CD4-positive, alpha-beta T cell treated with Interleukin-12 subunit alpha and Interleukin-12 subunit beta, for 1 hour (primary cell): ENCODE measurements around the gene CFAP74.
A peak's percentile ranks its signal among the peaks of the same experiment; 100 is the strongest.

Source experiments
- DNase-seq: peaks from one replicate; pipeline ENCODE4 v3.0.0-alpha.2; 2020

CFAP74 gene

DNA sequence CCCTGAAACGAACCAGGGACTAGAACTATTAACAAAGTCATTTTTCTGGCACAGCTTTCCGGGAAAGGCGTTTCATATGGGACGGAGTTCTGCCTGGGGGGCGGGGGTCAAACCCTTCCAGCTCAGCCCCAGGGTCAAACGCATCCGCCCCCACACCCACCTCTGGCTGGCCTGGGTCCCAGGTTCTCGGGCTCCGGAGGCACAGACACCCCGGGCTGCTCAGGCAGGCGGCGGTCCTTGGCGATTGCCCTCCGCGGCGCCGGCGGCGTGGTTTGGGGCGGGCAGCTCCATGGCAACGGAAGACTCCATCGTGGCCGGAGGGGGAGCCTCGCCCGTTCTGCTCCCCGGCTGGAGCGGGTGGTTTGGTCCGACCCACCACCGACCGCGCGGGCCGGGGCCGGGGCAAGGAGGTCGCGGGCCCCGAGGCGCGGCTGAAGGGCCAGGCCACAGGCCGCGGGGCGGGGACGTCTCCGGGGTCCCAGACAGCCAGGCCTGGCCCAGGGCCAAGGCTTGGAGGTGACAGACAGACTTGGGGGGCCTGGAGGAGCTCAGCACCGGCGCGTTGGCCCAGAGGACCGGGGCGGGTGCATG is at the start of gene CFAP74:
TSS of gene CFAP74 (minus strand) at position 246 of the 591 bp plus-strand sequence. CDS start 12,830 bp downstream, outside the sequence.
- no peak for DNase-seq

DNA sequence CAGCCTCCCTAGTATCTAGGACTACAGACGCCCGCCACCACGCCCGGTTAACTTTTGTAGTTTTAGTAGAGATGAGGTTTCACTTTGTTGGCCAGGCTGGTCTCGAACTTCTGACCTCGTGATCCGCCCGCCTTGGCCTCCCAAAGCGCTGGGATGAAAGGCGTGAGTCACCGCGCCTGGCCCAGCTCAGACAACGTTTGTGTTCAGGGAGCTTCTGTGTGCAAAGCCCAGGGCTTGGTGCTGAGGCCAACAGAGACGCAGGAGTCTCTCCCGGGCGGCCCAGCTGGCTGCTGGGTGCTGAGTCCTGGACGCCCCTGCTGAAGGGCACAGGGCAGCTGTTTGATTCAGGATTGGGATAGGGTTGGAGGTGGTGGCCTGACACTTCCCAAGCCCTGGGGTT is 49.6 kb upstream of the CFAP74 start:
- DNase-seq = no peak

- DNase-seq = no peak
Measured at GRCh38 chr1:2052756-2053155, 49.2 kb upstream of the CFAP74 start.

DNA sequence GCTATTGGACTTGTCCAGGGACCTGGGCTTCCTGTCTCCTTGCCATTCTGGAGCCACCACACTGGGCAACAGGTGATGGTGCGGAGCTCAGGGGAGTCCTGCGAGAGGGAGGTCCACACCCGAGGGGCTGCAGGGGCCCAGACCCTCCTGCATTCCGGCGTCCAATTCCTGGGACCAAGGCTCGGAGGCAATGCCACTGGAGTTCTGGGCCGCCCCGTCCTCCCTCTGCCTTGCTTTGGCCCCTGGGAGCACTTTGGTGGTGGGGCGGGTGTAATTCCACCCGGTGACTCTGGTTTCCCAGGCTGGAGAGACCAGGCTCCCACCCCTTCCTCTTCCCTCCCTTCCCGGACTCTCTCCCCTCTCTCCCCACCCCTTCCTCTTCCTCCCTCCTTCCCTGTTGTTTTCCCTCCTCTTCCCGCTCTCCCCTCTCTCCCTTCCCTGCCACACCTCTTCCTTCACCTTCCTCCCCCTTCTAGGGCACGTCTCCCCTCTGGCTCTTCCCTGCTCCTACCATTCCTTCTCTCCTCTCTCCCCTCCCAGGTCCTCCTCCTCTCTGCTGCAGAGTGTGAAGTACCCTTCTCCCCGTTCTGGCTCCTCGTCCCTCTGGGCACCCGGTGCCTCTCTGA is 48.6 kb upstream of the CFAP74 start:
- DNase-seq = no peak

GRCh38 chr1:2050793-2051682 is 47.5 kb upstream of the CFAP74 start:
- DNase-seq = no peak

DNA sequence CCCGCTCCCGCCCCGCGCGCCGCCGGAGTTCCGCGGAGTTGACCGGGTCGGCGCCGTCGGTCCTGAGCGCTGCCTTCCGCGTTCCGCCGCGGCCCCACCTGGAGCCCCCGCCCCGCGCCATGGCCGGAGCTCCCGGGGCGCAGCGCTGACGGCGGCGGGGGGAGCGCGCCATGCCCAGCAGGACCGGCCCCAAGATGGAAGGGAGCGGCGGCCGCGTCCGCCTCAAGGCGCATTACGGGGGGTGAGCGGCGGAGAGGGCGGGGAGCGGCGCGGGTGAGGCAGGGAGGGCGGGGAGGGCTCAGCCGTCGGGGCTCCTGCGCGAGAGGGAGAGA is 46.8 kb upstream of the CFAP74 start:
- DNase-seq = no peak

GRCh38 chr1:2049718-2050431 is 46.3 kb upstream of the CFAP74 start, which contains the start of gene PRKCZ:
Gene PRKCZ (plus strand): TSS chr1:2050411. CDS start chr1:2050631, 220 bp downstream.
- DNase-seq = peak; percentile 95

- peak; percentile 10 for DNase-seq
Measured at GRCh38 chr1:2049225-2049717, 45.7 kb upstream of the CFAP74 start.

GRCh38 chr1:2047749-2048729 is 44.5 kb upstream of the CFAP74 start:
- DNase-seq = no peak

GRCh38 chr1:2046953-2047748 is 43.6 kb upstream of the CFAP74 start:
- no peak for DNase-seq

DNA sequence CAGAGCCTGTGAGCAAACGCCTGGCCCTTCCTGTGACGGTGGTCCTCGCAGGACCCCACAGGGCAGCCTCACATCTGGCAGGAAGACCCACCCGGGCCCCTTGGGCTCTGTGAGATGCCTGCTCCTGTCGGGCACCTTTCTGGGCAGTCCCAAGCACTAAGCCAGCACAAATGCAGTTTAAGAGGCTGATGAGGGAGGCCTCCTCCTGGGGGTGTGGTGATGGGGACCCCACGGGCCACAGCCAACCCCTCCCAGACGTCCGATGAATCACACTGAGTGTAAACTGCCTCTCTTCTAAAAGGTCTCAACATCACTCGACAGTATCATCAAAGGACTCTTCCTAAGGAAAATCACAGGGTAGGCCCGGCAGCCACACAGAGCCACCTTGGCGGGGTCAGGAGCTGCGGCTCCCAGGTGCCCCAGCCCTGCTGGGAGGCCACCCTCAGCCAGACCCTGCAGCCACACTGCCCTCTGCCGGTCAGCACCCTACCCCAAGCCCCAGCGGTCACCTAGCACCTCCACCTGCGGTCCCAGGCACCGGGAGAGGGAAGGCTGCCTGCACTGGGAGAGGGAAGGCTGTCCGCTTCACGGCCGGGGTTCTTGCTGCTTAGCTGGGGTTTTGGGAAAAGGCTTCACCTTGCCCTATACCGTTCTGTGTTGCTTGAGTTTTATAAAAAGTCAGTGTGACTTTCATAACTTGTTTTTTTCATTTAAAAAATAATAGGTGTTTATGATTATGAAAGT is 42.8 kb upstream of the CFAP74 start:
- DNase-seq = peak; percentile 39

- no peak for DNase-seq
Measured at GRCh38 chr1:2045468-2046173, 42.0 kb upstream of the CFAP74 start.

DNA sequence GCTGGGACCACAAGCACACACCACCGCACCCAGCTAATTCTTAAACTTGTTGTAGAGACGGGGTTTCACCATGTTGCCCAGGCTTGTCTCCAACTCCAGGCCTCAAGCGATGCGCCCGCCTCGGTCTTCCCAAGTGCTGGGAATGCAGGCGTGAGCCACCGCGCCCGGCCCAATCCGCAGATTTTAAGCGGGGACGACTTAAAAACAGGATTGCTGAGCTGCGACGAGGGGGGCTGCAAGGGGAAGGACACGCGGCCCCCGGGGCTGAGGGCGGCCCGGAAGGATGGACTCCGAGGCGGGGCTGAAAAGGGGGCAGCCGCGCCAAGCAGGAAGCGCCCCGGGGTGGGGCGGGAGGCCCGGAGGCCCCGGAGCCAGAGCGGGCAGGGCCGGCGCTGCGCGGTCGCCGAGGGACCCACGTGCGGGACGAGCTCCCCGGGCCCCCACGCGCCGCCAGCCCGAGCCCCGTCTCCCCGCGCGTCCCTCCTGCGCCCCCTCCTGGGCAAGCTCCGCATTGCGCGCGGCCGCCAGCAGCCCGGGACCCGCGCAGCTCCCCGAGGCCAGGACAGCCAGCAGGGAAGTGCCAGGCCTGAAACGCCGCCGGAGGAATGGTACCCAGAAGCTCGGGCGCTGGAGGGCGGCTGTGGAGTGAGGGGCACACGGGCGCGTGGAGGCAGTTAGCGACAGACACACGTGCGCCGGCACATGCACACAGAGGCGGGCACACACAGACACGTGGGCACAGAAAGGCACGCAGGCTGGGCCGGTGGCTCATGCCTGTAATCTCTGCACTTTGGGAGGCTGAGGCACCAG is 41.1 kb upstream of the CFAP74 start:
- peak; percentile 83 for DNase-seq

GRCh38 chr1:2043886-2044285 is 40.3 kb upstream of the CFAP74 start:
- DNase-seq = no peak

DNA sequence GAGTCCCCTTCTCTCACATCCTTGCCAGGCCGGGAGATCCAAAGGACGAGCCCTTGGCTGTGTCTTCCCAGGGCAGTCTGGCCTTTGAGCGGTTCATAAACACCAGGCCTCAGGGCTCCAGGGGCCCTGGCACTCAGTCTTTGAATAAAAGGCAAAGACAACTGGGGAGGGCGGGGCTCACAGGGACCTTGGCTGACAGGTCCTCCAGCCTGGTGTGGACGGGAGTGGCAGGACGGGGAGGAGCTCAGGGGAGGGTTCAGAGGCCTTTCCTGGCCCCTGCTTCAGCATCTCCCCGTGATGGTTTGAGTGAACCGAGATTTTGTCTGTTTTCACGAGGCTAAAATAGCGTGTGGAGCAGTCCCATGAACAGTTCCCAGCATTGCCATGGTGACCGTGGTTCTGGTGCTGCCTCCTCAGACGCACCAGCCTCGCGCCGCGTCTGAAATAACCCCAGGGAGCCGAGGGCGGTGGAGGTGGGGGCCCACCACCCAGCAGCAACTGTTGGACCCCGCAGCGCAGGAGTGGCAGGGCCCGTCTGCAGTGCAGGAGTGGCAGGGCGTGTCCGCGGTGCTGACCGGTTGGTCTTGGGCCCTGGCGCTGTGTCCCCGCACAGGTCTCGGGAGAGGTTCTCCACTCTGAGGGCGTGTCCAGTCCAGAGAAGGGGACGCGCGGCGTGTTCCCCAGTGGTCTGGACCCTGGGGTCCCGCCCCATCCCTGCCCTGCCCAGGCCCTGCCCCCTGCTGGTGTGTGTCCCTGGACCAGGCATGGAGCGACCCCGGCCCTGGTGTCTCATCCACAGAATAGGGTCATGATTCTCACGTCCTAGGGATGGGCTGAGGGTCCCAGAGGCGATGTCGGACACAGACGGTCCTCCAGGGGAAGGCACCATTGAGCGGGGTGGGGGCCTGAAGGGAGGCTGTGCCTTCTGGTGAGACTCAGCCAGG is 39.5 kb upstream of the CFAP74 start:
- no peak for DNase-seq

DNA sequence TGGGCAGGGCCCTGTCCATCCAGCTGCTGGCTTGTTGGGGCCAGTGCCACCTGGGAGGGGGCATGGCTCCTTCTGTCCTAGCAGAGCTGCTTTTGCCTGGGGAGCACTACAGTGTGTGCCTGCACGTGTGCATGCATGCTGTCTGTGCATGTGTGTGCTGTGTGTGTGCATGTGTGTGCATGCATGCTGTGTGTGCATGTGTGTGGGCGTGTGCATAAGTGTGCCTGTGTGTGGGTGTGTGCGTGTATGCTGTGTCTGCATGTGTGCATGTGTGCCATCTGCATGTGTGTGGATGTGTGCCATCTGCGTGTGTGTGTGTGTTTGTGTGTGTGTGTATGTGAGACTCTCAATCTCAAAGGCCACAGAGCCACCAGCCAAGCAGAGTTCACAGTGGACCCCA is 38.3 kb upstream of the CFAP74 start:
- DNase-seq = no peak

DNA sequence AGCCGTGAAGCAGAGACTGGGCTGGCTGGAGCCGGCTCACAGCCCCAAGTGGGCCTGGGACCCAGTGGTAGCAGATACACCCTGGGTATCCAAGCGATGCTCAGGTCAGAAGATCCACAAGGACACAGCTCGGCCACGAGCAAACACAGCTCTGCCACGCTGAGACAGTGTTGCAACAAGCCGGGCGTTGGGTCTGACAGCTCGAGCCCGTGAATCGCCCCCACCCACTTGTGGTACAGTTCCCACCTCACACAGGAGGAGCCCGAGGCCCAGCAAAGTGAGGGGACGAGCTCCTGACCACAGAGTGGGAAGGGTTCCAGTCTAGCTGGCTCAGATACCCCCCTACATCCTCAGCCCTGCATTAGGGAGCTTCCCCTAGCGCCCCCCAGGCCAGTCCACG is 37.7 kb upstream of the CFAP74 start:
- DNase-seq = no peak
